Neutrophil (primary cell): ENCODE results near the gene MYOT.
"Not testable (repeated sequence)": the region's sequence is repeated elsewhere in the genome, so short reads cannot be mapped to it uniquely, and the experiment has no call there.

Experiments used
- H3K27ac ChIP-seq: fragments of 200-600 bp; sonication (generic); 2 replicates; pipeline ENCODE4 v1.5.1; 2016; ENCODE audit warnings: mild to moderate bottlenecking, moderate library complexity
- H3K27me3 ChIP-seq: fragments of 200-600 bp; sonication (generic); 2 replicates; pipeline ENCODE4 v1.6.0; 2016; ENCODE audit warnings: mild to moderate bottlenecking
- H3K36me3 ChIP-seq: fragments of 200-600 bp; sonication (generic); 2 replicates; pipeline ENCODE4 v1.5.1; 2017
- H3K4me1 ChIP-seq, 2 experiments: fragments of 200-600 bp in 1 of 2; sonication (generic) in 1 of 2; 1 replicate in 1 of 2; 2 replicates in 1 of 2; pipeline versions ENCODE4 v1.5.1 to v1.6.1; 2013 to 2016; ENCODE audit warnings: low read depth in 1 of 2, low read length in 1 of 2, mild to moderate bottlenecking in 1 of 2, moderate library complexity in 1 of 2; ENCODE audit not compliant: control insufficient read depth in 1 of 2, insufficient read depth in 1 of 2
- H3K4me3 ChIP-seq, 2 experiments: fragments of 200-600 bp in 1 of 2; sonication (generic) in 1 of 2; 1 replicate in 1 of 2; 2 replicates in 1 of 2; pipeline ENCODE4 v1.5.1; 2013 to 2016; ENCODE audit warnings: low read depth in 1 of 2, low read length in 1 of 2, mild to moderate bottlenecking in 1 of 2, moderate library complexity in 1 of 2
- H3K9me3 ChIP-seq: fragments of 200-600 bp; sonication (generic); 2 replicates; pipeline ENCODE4 v1.5.1; 2016
- CTCF ChIP-seq: fragments of 200-600 bp; sonication (generic); IDR thresholded peaks from 2 replicates; pipeline ENCODE4 v1.5.1; 2016; ENCODE audit warnings: antibody characterized with exemption

Gene MYOT

GRCh38 chr5:137842296-137842695 is 25.4 kb upstream of the MYOT start:
- H3K27me3 ChIP-seq = no peaks in the 10 kb centered on the region
- no peak overlapping the region for H3K4me3 ChIP-seq
- no peak for TF ChIP-seq CTCF
- no peaks in the 10 kb centered on the region for H3K4me1 ChIP-seq
- no peak overlapping the region for H3K27ac ChIP-seq
- H3K9me3 ChIP-seq = no peaks in the 10 kb centered on the region
- no peaks in the 10 kb centered on the region for H3K36me3 ChIP-seq

- no peaks in the 10 kb centered on the region for H3K36me3 ChIP-seq
- H3K4me1 ChIP-seq = no peaks in the 10 kb centered on the region
- no peak overlapping the region for H3K27ac ChIP-seq
- H3K4me3 ChIP-seq = no peak overlapping the region
- no peaks in the 10 kb centered on the region for H3K27me3 ChIP-seq
- no peaks in the 10 kb centered on the region for H3K9me3 ChIP-seq
- TF ChIP-seq CTCF = no peak
Observed at GRCh38 chr5:137843676-137844299, 23.9 kb upstream of the MYOT start.

- Histone ChIP-seq H3K36me3 (no peaks in the 10 kb centered on the region), H3K4me3 (no peak overlapping the region), H3K4me1 (no peaks in the 10 kb centered on the region), H3K27me3 (no peaks in the 10 kb centered on the region), H3K9me3 (no peaks in the 10 kb centered on the region), H3K27ac (no peak overlapping the region)
- no peak for TF ChIP-seq CTCF
Observed at GRCh38 chr5:137845472-137845871, 22.2 kb upstream of the MYOT start.

GRCh38 chr5:137847687-137848086 is 20.0 kb upstream of the MYOT start:
- H3K4me3 ChIP-seq = no peak overlapping the region
- no peaks in the 10 kb centered on the region for H3K9me3 ChIP-seq
- no peak overlapping the region for H3K27ac ChIP-seq
- no peaks in the 10 kb centered on the region for H3K4me1 ChIP-seq
- no peaks in the 10 kb centered on the region for H3K36me3 ChIP-seq
- TF ChIP-seq CTCF = no peak
- H3K27me3 ChIP-seq = no peaks in the 10 kb centered on the region

- H3K4me1 ChIP-seq, H3K9me3 ChIP-seq, H3K4me3 ChIP-seq, H3K27ac ChIP-seq, H3K36me3 ChIP-seq, H3K27me3 ChIP-seq: not testable (repeated sequence)
Observed at GRCh38 chr5:137853165-137853564, 14.5 kb upstream of the MYOT start.

- peaks cover 8 to 16% of the 10 kb centered on the region in 2 experiments for H3K4me1 ChIP-seq
- H3K9me3 ChIP-seq = no peaks in the 10 kb centered on the region
- no peak overlapping the region for H3K4me3 ChIP-seq
- TF ChIP-seq CTCF = no peak
- H3K27me3 ChIP-seq = no peaks in the 10 kb centered on the region
- no peaks in the 10 kb centered on the region for H3K36me3 ChIP-seq
- H3K27ac ChIP-seq = no peak overlapping the region
Observed at GRCh38 chr5:137856201-137856600, 11.5 kb upstream of the MYOT start.
